Dendritic cell treated with granulocyte-macrophage colony-stimulating factor and Interleukin-4, amounts not matched to agents 40 ng/mL and 50 ng/mL, for 4 days (primary cell): ENCODE measurements around the gene SSTR3.

Source experiments
- H3K27ac Mint-ChIP-seq: one replicate; pipeline ENCODE4 v1.8.0; 2022; ENCODE audit warnings: mild to moderate bottlenecking, mixed read lengths
- H3K27me3 Mint-ChIP-seq: one replicate; pipeline ENCODE4 v1.8.0; 2022; ENCODE audit warnings: mild to moderate bottlenecking, mixed read lengths
- H3K36me3 Mint-ChIP-seq: one replicate; pipeline ENCODE4 v1.8.0; 2022; ENCODE audit warnings: low read depth, mixed read lengths
- H3K4me1 Mint-ChIP-seq: one replicate; pipeline ENCODE4 v1.8.0; 2022; ENCODE audit warnings: low read depth, mixed read lengths
- H3K4me3 Mint-ChIP-seq: one replicate; pipeline ENCODE4 v1.8.0; 2022; ENCODE audit warnings: mild to moderate bottlenecking, moderate library complexity, mixed read lengths
- H3K9me3 Mint-ChIP-seq: one replicate; pipeline ENCODE4 v1.8.0; 2022; ENCODE audit warnings: mixed read lengths
- intact Hi-C: fragments of 100-400 bp; cut with micrococcal nuclease; formaldehyde crosslinking; loops from one replicate; pipeline ENCODE4 v1.15.0; 2022

SSTR3 gene

DNA sequence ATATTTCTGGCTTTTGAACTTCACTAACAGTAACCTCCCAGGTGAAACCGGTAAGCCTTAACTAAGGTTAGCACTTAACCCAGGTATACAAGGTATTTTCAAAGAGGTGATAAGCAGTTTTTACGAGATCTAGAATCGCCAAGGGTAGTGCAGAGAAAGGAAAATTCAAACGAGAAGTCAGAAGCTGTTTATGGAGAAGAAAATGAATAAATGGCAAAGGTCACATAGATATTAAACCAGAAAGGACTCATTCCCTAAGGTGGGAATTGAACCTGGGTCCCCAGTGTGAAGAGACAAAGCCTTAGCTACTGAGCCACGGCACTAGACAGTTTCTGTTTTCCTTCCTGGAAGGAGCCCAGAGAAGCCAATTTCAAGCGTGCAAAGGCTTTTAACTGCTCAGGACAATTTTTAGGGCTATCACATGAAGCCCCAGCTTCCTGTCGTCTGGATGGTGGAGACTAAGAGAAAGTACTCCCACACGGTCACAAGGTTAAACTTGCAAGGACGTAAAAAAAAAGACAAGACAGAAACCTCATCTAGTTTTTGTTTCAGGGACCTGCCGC is 18.6 kb downstream of the SSTR3 start:
- Mint-ChIP-seq H3K27me3 (peaks cover 8% of the 10 kb centered on the region), H3K9me3 (no peaks in the 10 kb centered on the region), H3K4me3 (no peak overlapping the region), H3K36me3 (no peaks in the 10 kb centered on the region), H3K4me1 (peaks cover 16% of the 10 kb centered on the region), H3K27ac (no peak overlapping the region)
- intact Hi-C loops, result no loop called here

DNA sequence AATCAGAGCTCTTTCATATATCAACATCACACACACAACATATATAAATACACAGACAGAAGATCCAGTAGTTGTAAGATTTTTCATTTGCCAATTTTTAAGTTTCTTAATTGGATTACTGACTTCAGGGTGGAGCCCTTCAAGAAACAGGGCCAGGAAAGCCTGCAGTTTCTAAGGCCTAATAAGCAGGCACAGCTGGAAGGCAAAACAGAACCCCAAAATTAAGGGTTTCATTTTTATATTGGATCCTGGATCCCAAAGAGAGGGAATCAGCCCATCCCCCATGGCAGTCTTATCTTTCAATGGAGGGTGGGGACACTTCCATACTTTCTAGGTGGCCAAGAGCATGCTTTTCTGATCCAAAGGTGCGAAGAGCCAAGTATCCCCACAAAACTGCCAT is 19.5 kb downstream of the SSTR3 start:
- no peaks in the 10 kb centered on the region for H3K9me3 Mint-ChIP-seq
- intact Hi-C loops, result no loop called here
- peaks cover 20% of the 10 kb centered on the region for H3K4me1 Mint-ChIP-seq
- no peak overlapping the region for H3K4me3 Mint-ChIP-seq
- peaks cover 17% of the 10 kb centered on the region for H3K27me3 Mint-ChIP-seq
- no peaks in the 10 kb centered on the region for H3K36me3 Mint-ChIP-seq
- no peak overlapping the region for H3K27ac Mint-ChIP-seq

DNA sequence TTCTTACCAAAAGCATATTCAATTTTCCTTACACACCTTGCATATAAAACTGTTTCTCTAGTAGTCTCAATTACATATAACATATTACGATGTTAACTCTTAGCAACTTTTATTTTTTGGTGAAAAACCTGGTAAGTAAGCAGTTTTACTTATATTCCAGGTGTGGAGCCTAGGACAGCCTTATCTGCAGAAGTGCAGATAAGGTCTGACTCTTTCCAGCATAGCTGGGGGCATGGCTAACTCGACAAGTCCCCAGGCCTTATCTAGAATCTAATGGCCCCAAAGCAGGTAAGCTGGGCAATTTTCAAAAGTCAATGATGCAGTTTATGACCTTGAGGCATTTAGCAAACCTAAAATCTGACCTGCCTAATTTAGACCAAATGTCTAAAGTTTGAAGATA is 20.1 kb downstream of the SSTR3 start:
- H3K27ac Mint-ChIP-seq, result no peak overlapping the region
- H3K4me1 Mint-ChIP-seq, result peaks cover 21% of the 10 kb centered on the region
- H3K27me3 Mint-ChIP-seq, result peaks cover 20% of the 10 kb centered on the region
- no peak overlapping the region for H3K4me3 Mint-ChIP-seq
- no peaks in the 10 kb centered on the region for H3K9me3 Mint-ChIP-seq
- intact Hi-C loops, result no loop called here
- no peaks in the 10 kb centered on the region for H3K36me3 Mint-ChIP-seq

DNA sequence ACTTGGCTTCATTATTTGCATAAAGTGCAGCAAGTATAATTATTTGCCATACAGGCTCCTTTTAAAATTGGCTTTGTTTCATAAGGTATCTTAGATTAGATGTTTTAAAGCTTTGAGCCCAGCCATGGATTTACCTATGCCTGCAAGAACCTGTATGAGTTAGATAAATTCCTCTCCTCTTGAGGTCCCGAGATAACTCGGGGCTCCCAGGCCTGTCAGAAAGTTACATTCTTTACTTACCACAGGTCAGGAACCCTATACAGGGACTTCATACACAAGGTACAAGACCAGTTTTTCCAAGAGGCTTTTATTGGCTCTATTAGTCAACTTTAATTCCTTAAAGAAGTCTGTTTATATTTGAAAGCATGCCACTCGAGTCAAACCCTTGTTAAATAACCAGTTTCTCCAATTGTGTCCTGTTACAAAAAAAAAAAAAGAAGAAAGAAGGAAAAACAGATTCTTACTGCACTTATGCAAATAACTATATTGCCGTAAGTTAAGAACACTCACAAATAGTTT is 22.0 kb downstream of the SSTR3 start:
- Mint-ChIP-seq H3K27me3 (peaks cover 23% of the 10 kb centered on the region), H3K36me3 (no peaks in the 10 kb centered on the region), H3K9me3 (no peaks in the 10 kb centered on the region), H3K4me3 (no peak overlapping the region), H3K27ac (no peak overlapping the region), H3K4me1 (peaks cover 26% of the 10 kb centered on the region)
- intact Hi-C loops, result no loop called here

DNA sequence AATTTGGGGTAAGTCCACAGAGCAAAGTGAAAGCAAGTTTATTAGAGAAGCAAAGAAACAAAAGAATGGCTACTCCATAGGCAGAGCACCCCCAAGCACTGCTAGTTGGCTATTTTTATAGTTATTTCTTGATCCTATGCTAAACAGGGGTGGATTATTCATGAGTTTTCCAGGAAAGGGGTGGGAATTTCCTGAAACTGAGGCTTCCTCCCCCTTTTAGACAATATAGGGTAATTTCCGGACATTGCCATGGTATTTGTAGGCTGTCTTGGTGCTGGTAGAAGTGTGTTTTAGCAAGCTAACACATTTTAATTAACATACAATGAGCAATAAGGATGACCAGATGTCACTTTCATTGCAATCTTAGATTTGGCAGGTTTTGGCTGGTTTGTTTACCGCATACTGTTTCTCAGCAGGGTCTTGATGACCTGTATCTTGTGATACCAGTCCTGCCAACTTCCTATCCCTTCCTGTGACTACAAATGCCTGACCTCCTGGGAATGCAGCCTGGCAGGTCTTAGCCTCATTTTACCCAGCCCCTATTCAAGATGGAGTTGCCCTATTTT is 23.3 kb downstream of the SSTR3 start:
- Mint-ChIP-seq H3K27me3 (peaks cover 32% of the 10 kb centered on the region), H3K27ac (no peak overlapping the region), H3K4me1 (peaks cover 26% of the 10 kb centered on the region), H3K9me3 (no peaks in the 10 kb centered on the region), H3K4me3 (no peak overlapping the region), H3K36me3 (no peaks in the 10 kb centered on the region)
- intact Hi-C loops, result no loop called here

DNA sequence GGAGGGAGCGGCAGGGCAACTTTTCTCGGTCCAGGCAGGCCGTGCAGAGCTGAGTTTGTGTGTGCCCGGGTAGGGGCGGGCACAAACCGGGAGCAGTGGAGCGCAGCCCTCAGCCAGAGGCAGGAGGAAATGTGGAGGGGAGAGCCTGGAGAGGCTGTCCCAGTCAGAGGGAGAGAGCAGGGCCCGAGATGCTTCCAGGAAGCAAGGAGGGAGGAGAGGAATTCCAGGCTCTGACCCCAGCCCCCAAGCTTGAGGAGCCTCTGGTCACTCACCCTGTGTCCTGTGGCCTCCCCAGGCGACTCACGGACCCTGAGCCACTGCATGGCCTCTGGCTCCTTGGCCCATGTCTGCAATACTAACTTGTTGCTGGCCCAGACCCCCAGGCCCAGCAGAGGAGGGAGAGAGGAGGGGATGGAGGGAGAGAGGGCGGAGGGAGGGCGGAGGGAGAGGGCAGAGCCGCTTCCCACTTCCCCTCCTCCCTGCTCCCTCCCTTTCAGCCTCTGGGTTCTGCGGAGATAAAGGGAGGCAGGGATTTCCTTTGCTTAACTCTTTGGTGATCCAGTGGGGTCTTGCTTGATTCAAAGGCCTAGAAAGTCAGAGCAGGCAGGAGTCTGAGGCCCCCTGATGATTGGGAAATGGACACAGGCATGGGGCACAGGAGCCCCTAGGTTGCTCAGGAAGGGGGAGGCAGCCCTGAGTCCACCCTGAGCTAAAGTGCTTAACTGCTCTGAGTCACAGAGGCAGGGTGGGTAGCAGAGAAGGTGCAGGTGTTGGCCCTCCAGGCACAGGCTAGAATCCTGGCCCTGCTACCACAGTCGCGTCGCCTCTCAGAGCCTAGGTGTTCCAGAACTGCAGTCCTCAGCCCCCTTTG is 24.2 kb downstream of the SSTR3 start, which contains the start of gene C1QTNF6:
Gene C1QTNF6, minus strand, starts transcription at position 357 of the 871 bp plus-strand sequence. Its CDS starts 34 bp downstream, at position 323.
- peaks cover 36% of the 10 kb centered on the region for H3K27me3 Mint-ChIP-seq
- no peak within 1 kb of the TSS for H3K4me3 Mint-ChIP-seq
- intact Hi-C loops, result no loop called here
- peaks cover 21% of the 10 kb centered on the region for H3K4me1 Mint-ChIP-seq
- no peaks in the 10 kb centered on the region for H3K9me3 Mint-ChIP-seq
- no peaks in the 10 kb centered on the region for H3K36me3 Mint-ChIP-seq
- H3K27ac Mint-ChIP-seq, result peak within 1 kb of the TSS; percentile 30

DNA sequence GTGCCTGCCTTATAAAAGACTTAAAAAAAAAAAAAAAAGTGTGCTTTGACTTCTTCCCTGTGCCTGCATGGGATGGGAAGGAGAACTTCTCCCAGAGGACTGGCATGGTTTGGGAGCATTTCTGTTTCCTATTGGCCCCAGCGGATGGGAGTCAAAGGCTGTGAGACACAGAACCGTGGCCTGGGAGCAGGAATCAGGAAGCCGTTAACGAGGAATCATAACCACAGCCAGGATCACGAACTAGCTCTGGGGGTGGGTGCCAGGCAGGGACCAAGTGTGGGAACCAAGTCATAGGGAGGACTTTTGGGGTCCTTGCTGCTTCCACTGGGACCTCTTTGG is 24.8 kb downstream of the SSTR3 start:
- no peaks in the 10 kb centered on the region for H3K9me3 Mint-ChIP-seq

DNA sequence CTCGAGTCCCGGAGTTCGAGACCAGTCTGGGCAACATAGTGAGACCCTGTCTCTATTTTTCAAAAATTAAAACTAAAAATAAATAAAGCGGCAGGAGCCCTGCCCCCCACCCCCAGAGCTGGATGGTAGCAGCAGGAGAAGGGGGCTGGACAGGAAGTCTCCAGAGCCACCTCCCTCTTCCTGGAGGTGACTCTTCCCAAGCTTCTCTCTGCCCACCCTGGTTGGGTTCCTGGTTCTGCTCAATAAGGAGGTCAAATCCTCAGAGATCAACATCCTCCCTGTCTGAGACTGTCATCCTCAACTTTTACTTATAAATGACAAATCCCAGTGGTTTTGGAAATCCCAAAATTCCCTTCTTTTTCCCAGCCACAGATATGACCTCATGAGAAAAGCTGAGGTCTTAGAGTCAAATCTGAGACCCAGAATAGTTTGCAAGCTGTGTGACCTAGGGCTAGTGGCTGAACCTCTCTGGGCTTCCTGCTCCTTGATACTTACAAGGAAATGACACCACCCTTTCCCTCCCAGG is 25.2 kb downstream of the SSTR3 start:
- Mint-ChIP-seq H3K4me1 (peaks cover 21% of the 10 kb centered on the region), H3K9me3 (no peaks in the 10 kb centered on the region), H3K27me3 (peaks cover 36% of the 10 kb centered on the region), H3K27ac (peak overlapping the region; percentile 30), H3K36me3 (no peaks in the 10 kb centered on the region), H3K4me3 (no peak overlapping the region)
- intact Hi-C loops, result no loop called here

More for the DNA sequence above, 24.8 kb downstream of the SSTR3 start:
- Mint-ChIP-seq H3K27ac (peak overlapping the region; percentile 30), H3K27me3 (peaks cover 36% of the 10 kb centered on the region), H3K4me3 (no peak overlapping the region), H3K36me3 (no peaks in the 10 kb centered on the region), H3K4me1 (peaks cover 21% of the 10 kb centered on the region)
- intact Hi-C loops, result no loop called here

DNA sequence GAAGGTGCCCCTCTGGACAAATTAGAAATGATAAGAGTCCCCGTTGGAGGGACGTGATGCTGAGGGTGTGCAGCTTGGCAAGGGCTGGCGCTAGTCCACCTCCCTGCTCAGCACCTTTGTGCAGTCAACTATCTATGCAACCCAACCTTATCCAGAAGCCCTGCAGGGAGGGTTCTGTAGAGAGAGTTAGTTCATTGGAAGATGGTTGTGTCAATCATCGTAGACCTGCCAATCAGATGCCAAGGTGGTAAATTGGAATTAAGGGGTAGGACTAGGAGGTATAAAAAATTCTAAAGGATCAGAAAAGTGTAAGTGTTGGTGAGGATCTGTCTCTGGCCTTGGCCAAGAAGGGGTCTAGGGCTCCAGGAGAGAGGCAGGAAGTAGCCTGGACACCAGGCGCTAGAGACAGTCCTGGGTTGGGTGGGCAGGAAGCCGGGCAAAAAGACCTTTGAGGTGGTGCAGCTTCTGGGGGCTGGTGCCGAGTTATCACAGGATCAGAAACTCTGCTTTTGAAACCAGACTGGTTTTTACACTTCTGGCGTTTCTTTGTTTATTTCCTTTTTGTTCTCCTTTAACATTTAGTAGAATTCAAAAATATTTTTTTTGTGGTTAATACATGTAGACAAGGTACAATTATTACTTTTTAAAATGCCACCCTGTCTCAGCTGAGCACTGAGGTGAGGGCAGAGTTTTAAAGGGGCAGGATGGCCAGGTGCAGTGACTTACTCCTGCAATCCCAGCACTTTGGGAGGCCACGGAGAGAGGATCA is 25.9 kb downstream of the SSTR3 start:
- Mint-ChIP-seq H3K4me3 (no peak overlapping the region), H3K36me3 (no peaks in the 10 kb centered on the region), H3K27ac (no peak overlapping the region), H3K9me3 (no peaks in the 10 kb centered on the region), H3K4me1 (peaks cover 21% of the 10 kb centered on the region), H3K27me3 (peaks cover 36% of the 10 kb centered on the region)
- intact Hi-C loops, result no loop called here

DNA sequence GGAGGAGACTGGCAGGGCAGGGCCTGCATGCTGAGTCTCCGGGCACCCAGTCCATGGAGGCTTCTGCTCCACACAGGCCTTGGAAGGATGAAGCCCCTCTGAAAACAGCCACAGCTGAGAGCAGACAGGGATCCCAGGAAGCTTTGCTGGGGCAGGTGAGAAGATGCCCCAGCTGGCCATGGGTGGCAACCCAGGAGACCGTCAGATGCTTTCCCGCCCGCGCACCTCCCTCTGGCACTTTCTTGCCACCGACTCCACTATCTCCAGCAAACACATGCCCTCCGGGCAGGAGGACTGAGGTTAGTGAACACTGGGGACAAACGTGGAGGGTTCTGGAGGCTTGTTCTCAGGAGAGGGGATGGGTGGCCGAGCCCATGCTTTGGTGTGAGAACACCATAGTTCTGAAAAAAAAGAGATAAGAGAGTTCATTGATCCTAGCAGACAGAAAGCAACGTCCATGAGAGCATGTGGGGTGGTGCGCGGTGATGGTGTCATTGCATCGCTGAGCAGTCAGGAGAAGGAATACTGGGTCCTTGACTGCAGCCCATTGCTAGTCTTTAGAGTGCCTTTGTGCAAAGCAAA is 26.5 kb downstream of the SSTR3 start:
- peaks cover 21% of the 10 kb centered on the region for H3K4me1 Mint-ChIP-seq
- no peaks in the 10 kb centered on the region for H3K36me3 Mint-ChIP-seq
- no peaks in the 10 kb centered on the region for H3K9me3 Mint-ChIP-seq
- H3K27ac Mint-ChIP-seq, result no peak overlapping the region
- intact Hi-C loops, result no loop called here
- no peak overlapping the region for H3K4me3 Mint-ChIP-seq
- peaks cover 37% of the 10 kb centered on the region for H3K27me3 Mint-ChIP-seq

DNA sequence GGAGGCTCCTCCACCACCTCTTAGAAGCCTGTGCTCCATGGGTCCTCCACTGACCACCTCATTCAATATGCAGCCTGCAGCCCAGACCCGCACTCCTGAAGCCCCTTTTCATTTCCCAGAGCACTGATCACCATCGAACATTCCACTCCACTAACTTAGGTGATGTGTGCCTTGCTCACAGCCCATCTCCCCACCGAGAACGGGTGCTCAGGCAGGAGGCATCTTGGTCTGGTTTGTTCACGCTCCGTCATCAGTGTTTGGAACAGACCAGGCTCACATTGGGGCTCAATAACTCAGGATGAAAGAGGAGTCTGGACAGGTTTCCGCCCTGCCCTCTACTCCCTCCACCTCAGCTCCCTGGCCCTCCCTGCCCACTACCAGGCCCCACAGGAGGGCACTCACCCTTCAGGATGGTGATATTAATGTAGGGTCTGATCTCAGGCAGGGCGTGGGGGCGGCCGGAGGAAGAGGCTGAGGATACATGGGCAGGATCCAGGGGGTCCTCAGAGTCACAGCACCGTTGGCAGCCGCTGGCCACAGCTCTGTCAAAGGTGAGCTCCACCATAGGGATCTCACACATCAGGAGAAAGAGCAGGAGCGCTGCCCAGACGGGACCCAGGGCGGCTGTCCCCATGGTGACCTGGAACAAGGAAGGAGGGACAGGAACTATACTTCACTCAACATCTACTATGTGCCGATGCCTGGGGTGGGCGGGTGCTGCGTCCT is 27.3 kb downstream of the SSTR3 start:
- no peak overlapping the region for H3K4me3 Mint-ChIP-seq
- no peaks in the 10 kb centered on the region for H3K36me3 Mint-ChIP-seq
- peaks cover 40% of the 10 kb centered on the region for H3K27me3 Mint-ChIP-seq
- no peaks in the 10 kb centered on the region for H3K9me3 Mint-ChIP-seq
- no peak overlapping the region for H3K27ac Mint-ChIP-seq
- intact Hi-C loops, result no loop called here
- H3K4me1 Mint-ChIP-seq, result peaks cover 21% of the 10 kb centered on the region

DNA sequence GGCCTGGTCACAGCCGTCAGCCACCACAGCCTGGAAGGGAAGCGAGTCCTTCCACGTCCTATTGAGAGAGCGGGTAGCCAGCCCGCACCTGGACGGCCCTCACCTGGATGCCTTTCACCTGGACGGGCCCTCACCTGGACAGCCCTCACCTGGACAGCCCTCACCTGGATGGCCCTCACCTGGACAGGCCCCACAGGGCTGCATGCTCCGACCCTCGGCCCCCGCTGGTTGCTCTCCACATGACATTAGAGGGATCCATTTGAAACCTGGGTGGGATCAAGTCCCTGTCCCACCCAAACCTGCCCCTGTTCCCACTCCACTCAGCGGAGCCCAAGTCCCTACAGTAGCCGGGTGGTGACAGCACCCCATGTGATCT is 27.9 kb downstream of the SSTR3 start:
- no peak overlapping the region for H3K27ac Mint-ChIP-seq
- no peaks in the 10 kb centered on the region for H3K36me3 Mint-ChIP-seq
- peaks cover 41% of the 10 kb centered on the region for H3K27me3 Mint-ChIP-seq
- intact Hi-C loops, result no loop called here
- H3K4me3 Mint-ChIP-seq, result no peak overlapping the region
- no peaks in the 10 kb centered on the region for H3K9me3 Mint-ChIP-seq
- H3K4me1 Mint-ChIP-seq, result peaks cover 21% of the 10 kb centered on the region
